Right lung (tissue), 5 donors: ENCODE measurements around the gene RAB3IL1. TPM values are rescaled to one million over a fixed set of nuclear protein-coding genes. Genes with fewer than 3 reads are reported as not detected.

ENCODE experiments used
- DNase-seq, 2 donors: peaks; one replicate each; pipeline ENCODE4 v3.0.0-alpha.2; 2013
- polyA plus RNA-seq, 5 donors: library from polyadenylated mRNA; unstranded; fragments of 120-200 nt; gene quantifications; one replicate each; pipeline versions ENCODE4 v1.2.1 to v1.2.3, GENCODE V29; 2013; ENCODE audit warnings: inconsistent platforms in 1 of 5, low replicate concordance in 1 of 5; ENCODE audit not compliant: insufficient read length in 5 of 5, insufficient read depth in 1 of 5

The RAB3IL1 gene
- polyA plus RNA-seq, 5 donors = 7.4 to 20.2 (median 10.5) TPM

DNA sequence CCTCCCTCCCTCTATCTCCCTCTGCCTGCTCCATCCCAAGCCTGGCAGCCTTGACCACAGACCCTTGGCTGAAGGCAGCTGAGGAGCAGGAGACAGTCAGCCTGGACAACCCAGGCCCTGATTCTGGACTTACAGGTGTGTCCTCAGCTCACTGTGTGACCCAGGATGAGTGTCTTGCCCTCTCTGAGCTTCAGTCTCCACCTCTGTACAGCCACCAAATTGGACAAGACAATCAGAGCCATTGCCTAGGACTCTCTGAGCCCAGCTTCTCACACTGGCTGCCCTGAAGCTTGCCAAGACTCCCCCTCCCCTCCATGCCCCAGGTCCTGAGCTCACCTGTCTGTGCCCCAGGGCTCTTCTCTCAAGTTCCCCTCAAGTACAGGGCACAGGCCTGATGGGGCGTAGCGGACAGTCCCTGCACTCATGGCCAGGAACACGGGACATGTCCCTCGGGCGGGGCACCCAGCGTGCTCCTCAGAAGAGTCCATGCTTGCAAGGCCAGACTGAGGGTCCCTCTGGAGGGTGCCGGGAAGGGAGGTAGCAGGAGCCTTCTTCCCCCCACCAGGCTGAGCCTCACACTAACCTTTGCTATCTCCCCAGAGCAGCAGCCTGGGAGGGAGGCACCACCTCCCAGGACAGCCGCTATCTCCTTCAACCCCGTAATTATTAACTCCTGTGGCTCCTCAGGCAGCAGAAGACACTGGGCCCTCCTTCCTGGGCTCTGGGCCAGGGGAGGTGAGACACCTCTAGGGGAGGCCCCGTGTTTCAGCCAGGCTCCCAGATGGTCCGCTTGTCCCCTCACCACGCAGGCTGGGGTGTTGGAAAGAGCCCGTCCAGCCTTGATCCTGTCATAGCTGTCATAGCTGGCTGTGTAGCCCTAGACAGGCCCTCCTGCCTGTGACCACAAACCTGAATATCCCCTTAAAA, 2.6 kb upstream of the RAB3IL1 start:
- DNase-seq = no peak

DNA sequence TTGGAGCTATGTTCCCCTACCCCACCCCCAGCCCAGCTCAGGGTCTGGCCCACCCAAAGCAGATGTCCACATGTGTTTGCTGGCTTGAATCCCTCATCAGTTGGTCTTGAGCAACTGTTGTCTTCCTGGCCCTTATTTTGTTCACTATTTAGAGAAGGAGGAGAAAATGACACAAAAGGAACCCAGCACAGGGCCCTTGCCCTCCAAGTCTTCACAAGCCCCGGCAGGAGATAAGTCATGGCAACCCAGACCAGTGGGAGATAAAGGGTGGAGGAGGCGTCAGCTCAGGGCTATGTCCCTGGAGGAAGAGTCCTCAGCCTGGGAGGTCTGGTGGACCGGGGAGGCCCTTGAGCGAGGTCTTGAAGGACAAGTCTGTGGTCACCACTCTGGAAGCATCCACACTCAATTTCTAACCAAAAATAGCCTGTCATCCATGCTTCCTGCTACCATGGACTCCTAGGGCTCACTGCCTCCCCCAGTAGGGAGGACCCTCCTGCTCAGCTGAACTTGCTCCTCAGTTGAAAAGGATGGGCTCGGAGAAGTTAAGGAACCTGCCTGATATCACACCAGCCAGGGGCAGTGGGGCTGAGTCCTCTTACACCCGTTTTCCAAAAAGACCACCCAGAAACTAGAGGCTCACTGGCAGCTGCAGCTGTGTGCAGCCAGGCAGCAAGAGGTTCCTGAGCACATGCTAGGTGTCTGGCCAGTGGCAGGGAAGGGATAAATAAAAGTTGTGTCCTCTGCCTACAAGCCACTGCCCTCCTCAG, 1.8 kb upstream of the RAB3IL1 start:
- no peak for DNase-seq

DNA sequence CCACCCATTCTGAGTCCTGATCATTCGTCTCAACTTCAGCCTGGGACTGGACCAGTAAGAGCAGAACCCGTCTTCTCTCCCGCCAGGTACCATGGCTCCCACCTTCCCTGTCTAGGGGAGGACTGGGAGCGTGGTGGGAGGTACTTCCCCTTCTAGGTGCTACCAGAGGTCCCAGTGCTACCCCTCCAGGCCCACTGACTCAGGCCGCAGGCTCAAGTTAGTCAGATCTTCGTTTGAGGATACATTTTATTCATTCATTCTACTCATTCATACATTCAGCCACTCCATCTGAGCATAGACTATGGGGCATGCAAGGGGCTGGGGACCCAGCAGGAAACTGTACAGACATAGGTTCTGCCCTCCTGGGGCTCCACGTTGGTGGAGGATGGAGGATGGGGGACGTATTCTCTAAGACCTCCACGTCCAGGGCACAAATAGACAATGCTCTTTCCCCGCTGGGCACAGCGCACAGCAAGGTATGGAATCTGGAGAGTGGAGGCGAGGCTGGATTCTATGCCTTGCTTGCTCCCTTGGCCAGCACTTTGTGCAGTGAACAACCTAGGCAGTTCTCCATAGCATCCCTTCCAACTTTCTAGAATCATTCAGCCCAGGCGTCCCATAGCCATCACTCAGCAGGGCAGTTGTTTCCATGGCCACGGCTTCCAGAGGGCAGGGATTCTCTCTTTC, 1.0 kb upstream of the RAB3IL1 start:
- no peak for DNase-seq

DNA sequence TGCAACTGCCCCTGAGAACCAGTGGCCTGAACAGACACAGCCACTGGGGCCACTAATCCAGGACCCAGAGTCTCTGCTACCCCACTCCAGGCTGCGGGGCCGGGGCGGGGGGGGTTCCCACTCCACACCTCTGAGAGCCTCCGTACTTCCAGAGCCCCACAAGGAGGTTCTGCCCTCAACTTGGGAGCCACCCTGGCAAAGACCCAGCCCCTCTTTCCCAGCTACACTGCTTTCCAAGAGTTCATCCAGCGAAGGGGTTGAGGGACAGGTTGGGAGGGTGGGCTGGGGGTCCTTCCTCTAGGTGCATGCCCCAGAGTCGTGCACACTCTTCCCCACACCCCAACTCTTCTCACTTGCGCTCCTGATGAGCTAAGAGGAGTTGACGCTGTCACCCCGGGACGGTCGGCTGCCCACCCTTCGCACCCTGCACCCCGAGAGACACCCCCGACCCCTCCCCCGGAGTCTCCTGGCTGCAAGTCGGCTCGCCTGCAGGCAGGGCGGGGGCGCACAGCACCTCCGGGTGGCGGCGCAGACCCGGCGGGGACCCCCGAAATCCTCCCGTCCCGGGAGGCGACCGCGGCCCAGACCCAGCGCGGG, 531 bp downstream of the RAB3IL1 start:
- no peak for DNase-seq

DNA sequence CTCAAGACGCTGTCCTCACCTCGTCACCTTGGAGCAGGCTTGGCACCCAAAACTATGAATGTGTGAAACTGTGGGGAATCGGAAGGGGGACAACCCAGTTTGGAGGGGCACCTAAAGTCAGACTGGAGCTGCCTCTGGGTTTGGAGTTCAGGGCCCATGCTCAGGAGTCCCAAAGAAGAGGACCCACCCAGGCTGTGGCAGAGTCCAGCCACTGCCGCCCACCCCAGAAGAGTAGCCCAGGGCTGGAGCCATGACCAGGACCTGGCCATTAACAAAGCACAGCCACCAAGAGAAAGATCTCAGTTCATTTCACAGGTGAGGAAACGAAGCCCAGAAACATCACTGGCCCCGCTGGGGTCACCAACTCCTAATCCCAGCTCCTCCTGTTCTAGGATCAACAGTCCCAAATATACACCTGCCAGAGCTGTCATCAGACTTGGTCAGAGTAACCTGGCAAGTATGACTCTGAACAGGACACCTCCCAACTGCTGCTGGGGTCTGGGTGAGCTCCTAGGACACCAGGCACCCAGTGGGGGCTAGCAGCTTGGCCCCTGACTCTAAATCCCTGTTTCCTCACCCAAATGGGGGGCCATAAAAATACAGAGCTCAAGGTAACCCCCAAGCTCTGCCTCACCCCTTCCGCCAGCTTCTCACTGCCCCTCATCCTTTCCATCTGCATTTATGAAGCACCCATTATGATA, 2.7 kb downstream of the RAB3IL1 start:
- DNase-seq = no peak

DNA sequence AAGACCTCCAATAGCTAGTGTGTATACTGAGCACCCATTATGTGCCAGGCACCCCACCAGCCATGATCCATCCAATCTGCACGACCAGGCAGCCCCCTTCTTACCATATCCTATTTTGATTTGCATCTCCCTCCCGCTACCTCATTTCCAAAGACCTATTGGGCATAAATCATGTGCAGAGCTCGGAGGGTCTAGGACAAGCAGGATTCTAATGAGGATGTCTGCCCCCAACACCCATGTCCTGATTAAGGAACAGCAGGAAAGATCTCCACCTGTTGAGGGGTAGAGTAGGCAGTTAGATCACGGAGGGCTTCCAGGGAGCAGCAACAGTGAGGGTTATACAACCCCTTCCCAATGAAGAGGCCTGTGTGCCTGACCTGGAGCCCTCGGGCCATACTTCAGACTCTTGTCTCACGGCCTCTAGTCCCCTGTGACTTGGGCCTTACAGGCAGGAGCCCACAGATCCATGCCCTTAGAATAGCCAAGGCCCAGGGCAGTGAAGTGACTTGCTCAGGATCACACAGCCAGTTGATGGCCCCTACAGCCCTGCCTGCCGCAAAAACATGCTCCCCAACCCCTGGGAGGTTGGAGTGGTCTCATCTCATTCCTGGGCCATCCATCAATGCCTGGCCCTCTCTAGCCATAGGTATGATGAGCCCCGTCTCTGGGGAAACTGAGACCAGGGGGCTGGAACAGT, 3.5 kb downstream of the RAB3IL1 start:
- DNase-seq = no peak

DNA sequence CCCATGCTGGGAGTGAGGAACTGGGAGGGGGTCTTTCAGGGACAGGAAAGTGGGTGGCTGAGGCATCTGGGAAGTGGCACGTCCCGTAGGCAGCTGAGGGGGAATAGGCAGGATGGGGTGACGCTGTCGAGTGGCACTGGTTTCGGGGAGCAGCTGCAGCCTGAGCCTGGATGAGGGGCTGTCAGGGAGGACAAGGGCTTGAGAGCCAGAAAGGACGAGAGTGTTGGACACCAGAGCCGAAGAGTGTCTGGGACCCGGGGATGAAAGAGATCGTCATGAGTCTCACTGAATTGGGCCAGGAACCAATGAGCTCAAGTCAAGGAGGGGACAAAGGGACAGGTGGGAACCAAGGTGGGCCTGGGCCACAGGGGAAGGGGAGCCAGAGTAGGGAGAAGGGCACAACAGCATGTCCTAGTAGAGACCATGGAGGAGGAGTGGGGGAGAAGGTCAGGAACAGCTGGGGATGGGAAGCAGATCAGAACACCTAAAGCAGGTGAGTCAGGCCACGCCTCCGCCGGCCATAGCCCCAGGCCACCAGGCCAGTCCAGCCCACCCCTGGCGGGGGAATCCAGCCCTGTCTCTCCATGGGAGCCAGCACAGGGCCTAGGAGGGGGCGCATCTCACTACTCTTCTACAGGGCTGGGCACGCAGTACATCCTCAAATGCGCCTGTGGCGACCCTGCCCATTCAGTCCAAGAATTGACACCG, 4.2 kb downstream of the RAB3IL1 start:
- DNase-seq = no peak

DNA sequence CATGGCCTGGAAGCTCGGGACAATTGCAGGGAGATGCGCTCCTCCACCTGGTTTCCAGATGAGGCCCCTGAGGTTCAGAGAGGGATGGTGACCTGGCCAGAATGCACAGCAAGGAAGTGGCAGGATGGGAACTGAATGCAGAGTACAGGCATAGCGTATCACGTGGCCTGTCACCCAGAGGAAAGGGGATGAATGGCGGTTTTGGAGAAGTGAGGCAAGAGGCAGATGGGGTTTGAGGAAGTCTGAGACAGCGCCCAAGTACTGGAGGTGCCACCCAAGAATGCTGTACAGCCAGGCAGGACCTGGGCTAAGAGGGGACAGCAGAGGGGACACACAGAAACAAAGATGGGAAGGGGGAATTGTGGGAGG, 4.9 kb downstream of the RAB3IL1 start:
- DNase-seq = no peak

DNA sequence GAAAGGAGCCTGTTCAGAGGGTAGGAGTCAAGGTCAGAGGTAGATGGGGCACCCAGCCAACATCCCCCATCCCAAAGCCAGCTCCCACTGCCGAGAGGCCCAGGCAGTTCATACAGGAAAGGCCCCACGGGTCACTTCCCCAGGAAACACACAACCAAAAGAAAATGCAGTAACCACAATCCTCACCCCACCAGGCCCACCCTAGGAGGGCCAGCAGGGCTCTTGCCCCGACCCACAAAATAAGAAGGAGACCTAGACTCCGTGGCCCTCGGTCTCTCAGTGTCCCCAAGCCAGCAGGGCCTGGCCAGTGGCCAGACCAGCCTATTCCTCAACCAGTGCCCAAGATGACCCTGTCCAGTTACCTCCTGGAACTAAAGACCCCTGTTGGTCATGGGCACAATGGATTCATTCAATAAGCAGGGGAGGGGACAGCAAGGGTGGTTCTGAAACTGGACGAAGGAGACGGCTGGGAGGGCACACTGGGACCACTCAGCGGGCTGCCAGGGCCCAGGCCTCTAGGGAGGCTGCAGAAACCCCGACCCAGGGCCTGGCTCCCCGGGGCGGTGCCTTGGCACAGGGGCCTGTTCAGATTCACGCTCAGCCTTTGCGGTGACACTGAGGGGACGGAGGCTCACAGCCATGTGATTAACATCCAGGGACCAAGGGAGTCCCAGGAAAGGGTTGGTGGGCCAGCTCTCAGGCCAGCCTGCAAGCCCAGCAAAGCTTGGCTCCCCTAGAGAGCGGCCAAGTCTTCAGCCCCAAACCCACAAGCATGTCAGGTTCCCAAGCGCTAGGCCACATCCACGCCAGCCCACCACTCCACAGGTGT, 5.5 kb downstream of the RAB3IL1 start:
- no peak for DNase-seq

DNA sequence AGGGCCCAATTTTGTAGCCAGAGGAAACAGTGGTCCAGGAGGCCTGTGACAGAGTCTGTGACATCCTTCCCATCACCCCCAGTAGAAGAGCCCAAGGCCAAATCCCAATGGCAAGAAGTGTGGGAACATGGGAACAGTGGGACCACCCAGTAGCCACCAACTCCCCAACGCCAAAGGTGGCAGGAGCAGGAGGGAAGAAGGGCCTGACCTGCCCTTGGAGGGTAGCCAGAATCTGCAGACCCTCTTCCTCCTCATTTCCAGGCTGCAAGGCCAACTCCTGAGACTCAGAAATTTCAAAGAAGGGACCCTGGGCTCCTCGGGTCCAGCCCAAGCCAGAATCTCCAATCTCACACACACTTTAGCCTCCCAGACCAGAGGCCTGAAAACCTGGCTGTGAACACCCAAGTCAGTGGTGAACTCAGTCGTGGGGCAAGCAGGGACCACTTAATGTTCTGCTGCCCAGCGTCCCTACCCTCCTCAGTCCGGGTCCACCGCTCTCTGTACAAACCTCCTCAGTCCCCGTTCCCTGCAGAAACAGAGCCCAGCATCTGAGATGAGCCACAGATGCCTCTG, 6.2 kb downstream of the RAB3IL1 start:
- DNase-seq = no peak

DNA sequence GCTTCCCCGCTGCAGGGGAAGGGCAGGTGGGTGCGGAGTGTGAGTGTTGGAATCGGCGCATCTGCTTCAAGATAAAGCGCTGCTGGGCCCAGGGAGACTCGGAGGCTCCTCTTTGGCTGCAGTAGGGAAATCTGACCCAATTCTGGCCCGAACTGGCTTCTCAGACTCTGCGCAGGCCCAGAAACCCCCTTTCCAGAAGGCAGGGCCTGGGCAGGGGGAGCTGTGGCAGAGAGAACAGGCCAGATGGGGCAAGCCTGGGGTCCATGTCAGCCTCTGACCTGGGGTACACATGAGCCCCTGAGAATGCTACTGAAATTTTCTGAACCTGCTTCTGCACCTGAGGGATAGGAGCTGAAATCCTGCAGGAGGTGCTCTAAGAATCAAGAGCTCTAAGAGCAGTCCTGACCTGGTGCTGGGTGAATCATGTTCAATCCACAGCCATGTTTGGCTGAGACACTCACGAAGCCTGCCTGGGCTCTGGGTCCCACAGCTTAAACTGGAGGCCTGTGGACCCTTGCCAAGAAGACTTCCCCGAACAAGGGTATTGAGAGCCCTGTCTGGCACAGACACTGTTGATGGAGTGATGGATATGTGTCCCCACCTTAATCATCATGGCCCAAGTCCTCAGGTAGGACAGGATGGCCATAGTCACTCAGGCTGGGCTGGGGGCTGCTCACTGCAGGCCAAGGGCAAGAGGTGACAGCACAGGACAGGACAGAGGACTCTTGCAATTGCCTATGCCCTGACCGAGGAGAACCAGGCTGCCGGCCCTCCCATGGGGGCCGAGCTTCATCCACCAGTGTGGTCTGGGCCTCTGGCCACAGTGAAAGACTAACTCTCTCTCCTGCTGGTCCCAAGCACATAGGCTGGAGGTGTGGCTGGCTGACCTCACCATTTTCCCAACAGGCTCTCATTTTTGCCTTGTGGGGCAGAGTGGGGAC, 6.9 kb downstream of the RAB3IL1 start:
- no peak for DNase-seq

DNA sequence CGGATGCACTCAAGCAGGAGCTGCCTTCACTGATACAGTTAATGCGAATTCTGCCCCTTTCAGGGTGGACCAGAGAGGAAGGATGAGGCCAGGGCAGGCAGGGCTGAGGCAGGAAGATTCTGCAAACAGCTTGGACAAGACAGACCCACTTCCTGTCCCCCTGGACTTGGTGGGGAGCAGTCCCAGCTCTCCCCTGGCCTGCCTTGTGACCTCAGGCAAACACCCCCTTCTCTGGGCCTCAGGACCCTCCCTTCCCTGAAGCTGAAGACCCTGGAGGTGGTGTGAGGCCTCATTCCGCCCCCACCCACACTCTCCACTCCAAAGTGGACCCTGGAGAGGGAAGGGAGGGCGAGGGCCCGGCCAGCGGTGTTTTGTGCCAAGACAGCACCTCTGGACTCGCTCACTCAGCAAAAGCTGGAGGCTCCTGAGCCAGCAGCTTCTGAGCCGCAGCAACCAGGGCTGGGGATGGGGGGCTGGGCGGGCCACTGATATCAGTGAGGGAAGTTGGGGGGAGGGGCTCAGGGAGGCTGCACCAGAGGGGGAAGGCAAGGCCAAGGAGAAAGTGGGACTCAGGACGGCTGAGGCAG, 8.5 kb downstream of the RAB3IL1 start:
- peak; percentile 57 to 60 for DNase-seq

DNA sequence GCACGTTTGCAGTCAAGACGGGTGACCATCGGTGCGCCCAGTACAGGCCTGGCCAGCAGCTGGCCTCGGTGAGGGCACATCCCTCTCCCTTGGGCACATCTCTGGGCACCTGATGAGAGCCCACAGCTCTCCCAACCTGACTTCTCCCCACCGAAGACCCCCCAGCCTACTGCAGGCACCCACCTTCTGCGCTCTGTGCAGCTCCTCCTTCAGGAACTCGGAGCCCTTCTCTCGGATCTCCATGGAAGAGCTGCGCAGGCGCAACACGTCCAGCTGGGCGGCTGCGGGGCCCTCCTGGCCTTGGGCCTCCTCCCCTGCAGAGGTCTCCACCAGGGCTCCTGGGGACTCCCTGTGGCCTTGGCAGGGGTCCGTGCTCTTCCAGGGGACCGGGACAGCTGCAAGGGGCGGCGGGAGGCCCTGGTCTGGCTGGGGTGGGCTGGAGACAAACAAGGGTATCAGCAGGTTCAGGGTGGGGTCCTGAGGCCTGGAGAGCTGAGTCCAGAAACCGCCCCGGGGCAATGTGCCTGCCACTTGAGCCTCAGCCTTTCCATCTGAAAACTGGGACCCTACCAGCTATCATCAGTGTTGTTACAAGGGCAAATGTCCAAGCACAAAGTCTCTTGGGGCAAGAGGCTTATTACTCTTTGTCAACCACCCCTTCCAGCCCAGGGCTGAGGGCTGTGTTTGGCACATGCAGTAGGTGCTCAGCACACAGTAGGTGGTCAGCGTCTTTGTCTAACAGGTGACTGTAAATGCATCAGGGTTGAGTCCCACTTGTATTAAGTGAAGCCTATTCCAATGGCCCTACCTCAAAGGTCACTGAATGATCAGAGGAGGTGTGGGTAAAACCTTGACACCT, 9.3 kb downstream of the RAB3IL1 start:
- no peak for DNase-seq

DNA sequence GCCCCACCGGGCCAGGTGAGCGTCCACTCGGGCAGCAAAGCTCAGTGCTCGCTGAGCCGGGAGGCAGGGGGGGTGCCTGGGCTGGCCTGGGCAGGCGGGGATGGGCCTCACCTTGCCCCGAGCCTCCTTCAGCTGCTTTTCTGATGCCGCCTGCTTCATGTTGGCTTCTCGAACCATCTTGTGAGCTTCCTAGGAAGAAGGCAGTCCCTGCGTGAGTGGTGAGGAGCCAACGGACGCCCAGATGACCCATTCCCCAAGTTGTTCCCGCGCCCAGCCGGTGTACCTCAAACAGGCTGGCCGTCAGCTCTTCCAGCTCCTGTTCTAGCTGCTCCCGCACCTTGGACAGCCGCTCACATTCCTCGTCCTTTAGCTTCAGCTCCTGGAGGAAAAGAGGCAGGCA, 10.1 kb downstream of the RAB3IL1 start:
- DNase-seq = no peak

DNA sequence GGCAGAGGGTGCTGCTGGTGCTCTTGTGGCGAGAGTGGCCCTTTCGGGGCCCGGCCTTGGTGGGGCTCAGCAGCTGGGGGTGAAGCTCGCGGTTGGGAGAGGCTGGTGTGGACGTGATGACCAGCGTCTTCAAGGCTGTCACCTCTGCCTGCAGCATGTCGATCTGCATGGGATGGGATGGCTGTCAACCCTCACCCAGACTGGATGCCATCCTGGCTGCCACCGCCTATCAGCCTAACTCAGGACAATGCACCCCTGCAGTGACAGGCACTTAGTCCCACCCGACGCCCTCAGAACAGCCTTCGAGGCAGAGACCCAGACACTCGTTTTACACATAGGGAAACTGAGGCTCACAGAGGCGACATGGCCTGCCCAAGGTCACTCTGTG, 10.8 kb downstream of the RAB3IL1 start:
- no peak for DNase-seq

DNA sequence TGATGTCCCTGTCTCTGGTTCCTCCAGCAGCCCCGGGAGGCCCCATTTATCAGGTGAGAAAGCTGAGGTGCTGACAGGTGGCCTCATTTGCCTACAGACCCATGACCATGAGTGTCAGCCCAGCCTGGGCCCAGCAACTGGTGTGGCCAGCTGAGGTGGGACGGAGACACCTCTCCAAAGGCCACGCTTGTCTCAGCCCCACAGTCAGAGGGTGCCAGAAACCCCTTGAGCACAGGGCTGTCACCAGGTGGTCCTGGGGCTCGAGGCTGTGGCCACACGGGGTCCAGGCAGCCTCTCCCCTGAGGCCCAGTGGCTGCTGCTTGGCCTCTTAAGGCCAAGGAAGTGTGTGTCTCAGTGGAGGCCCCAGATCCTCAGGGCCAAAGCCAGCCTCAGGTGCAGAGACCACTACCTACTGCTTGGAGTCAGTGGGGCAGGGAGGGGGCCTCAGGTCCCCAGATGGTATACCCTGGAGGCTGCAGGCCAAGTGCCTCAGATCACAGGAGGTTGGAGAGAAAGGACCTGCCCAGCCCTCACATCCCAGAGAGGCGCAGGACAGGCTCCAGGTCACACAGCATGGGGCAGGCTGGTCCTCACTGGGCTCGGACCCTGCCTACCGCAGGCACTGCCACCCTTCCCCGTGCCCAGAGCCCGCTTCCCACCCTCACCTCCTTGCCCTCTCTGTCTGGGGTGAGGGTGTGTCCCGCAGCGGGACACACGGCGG, 11.4 kb downstream of the RAB3IL1 start:
- DNase-seq = no peak
